ENCODE results near the gene SLC38A1. TPM values are rescaled to one million over a fixed set of nuclear protein-coding genes. Genes with fewer than 3 reads are reported as not detected.

SLC38A1 gene
- polyA plus RNA-seq, 1 of the 3 experiments (the other 2 are of a cell fraction), result 20.7 TPM

DNA sequence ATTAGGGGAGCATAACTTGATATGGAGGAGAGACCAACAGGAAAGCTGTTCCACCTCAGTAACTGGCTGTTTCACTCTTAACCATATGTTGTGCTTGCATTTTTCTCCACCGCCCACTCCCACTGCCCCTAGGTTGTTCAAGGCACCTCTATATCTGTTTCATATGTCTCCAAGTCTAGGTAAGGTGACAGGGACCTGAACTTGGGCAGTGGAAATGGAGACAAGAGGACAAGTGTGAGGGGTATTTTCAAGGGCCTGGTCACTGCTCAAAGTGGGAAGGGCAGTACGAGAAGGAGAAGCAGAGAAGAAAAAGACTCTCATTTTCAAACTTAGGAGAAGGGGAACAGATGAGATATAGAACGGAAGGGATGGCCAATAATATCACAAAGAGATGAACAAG lies 3.1 kb downstream of the SLC38A1 start (continued):
- TF ChIP-seq, protein P1, sequence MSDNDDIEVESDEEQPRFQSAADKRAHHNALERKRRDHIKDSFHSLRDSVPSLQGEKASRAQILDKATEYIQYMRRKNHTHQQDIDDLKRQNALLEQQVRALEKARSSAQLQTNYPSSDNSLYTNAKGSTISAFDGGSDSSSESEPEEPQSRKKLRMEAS (IDR thresholded peaks at IDR 0.05; ENCODE audit: low read depth), result no peak

DNA sequence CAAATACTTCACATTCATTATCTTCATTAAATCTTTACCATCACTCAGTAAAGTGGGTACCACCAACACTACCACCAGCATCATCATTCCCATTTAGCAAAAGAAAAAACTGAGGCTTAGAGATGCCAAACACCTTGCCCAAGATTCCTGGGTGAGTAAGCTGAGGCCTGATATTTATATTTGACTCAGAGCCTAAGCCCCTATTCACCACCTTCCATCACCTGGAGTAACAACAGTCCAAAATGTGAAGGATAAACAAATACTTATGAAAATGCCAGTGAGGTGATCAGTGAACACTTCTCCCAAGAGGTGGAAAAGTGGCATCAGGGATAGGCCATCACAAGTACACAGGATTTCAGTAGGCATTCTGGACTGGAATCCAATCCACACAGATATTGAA lies 3.7 kb downstream of the SLC38A1 start:
- Histone ChIP-seq H3F3A (replicated peaks; ENCODE audit: insufficient read depth) (peaks cover 7% of the 10 kb centered on the region), H3K9ac (no peak overlapping the region), H2AFZ (ENCODE audit: low read depth) (no peak overlapping the region), H3K9me3 (no peaks in the 10 kb centered on the region), H3K4me2 (peak overlapping the region; percentile 85), H3K9me2 (no peaks in the 10 kb centered on the region), H3K79me2 (ENCODE audit: insufficient read depth) (peaks cover 83% of the 10 kb centered on the region), H3K4me3 (ENCODE audit: low read depth in 2 of 2, low read length in 1 of 2) (peak overlapping the region in 1 of 2 experiments; percentile 24; a peak in 2 of 4 replicates), H3K27ac (ENCODE audit: low read depth in 2 of 2, low read length in 1 of 2) (0 out of 4 replicates have a peak overlapping the region, but pooled peaks of 1 of the 2 experiments have one; percentile 8), H4K20me1 (ENCODE audit: insufficient read depth) (peaks cover 54% of the 10 kb centered on the region), H3K36me3 (replicated peaks in 1 of 2; ENCODE audit: control insufficient read depth in 1 of 2, insufficient read depth in 2 of 2, low read length in 1 of 2) (peaks cover 4 to 5% of the 10 kb centered on the region in 2 experiments), H3K4me1 (ENCODE audit: control insufficient read depth in 1 of 2, insufficient read depth in 2 of 2, low read depth in 1 of 2, low read length in 1 of 2) (peaks cover 33 to 35% of the 10 kb centered on the region in 2 experiments; a peak in 3 of 4 replicates), H3K27me3 (ENCODE audit: insufficient read depth) (no peaks in the 10 kb centered on the region)
- TF ChIP-seq TEAD4 (IDR thresholded peaks at IDR 0.05; ENCODE audit: borderline replicate concordance, insufficient read depth) (no peak), TCF12 (IDR thresholded peaks at IDR 0.05) (no peak), JUND (IDR thresholded peaks at IDR 0.05) (no peak), MXI1 (IDR thresholded peaks at IDR 0.05; ENCODE audit: low read depth, low read length) (no peak), NRF1 (IDR thresholded peaks at IDR 0.05; ENCODE audit: low read depth, low read length) (no peak), RAD21 (IDR thresholded peaks at IDR 0.05; ENCODE audit: low read length) (no peak), TAF1 (IDR thresholded peaks at IDR 0.05; ENCODE audit: borderline replicate concordance, low read depth, low read length) (no peak)
- POLR2A ChIA-PET, result no interaction called here
- CTCF ChIA-PET, result no interaction called here
- no peak for DNase-seq

DNA sequence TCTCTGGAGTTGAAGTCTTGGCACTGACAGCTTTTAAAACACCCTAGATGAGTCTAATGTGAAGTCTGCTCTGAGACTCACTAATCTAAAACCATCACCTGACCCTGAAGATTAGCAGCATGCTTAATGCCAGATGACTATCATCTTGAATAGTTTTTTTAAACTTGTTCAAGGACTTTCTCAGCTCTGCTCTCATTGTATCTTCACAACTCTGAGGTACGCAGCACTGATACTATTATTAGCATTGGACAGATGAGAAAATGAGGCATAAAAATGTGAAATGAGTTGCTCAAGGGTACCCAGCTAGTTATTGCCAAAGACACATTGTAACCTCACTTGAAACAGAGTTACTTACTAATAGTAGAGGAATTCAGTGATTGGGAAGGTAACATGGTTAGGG lies 4.8 kb downstream of the SLC38A1 start:
- Histone ChIP-seq H3K9ac (no peak overlapping the region), H2AFZ (ENCODE audit: low read depth) (no peak overlapping the region), H3K27ac (ENCODE audit: low read depth in 2 of 2, low read length in 1 of 2) (peak overlapping the region in 1 of 2 experiments; percentile 47; a peak in 2 of 4 replicates), H3K9me2 (no peaks in the 10 kb centered on the region), H3K79me2 (ENCODE audit: insufficient read depth) (peaks cover 94% of the 10 kb centered on the region), H4K20me1 (ENCODE audit: insufficient read depth) (peaks cover 61% of the 10 kb centered on the region), H3K4me1 (ENCODE audit: control insufficient read depth in 1 of 2, insufficient read depth in 2 of 2, low read depth in 1 of 2, low read length in 1 of 2) (peaks cover 31 to 34% of the 10 kb centered on the region in 2 experiments; a peak in 3 of 4 replicates), H3K36me3 (replicated peaks in 1 of 2; ENCODE audit: control insufficient read depth in 1 of 2, insufficient read depth in 2 of 2, low read length in 1 of 2) (peaks cover 4 to 5% of the 10 kb centered on the region in 2 experiments), H3F3A (replicated peaks; ENCODE audit: insufficient read depth) (peaks cover 11% of the 10 kb centered on the region), H3K9me3 (no peaks in the 10 kb centered on the region), H3K4me2 (0 out of 2 replicates have a peak overlapping the region, but pooled peaks have one; percentile 31), H3K4me3 (ENCODE audit: low read depth in 2 of 2, low read length in 1 of 2) (no peak overlapping the region), H3K27me3 (ENCODE audit: insufficient read depth) (no peaks in the 10 kb centered on the region)
- DNase-seq, result no peak
- TF ChIP-seq TEAD4 (IDR thresholded peaks at IDR 0.05; ENCODE audit: borderline replicate concordance, insufficient read depth), result no peak
- no peak for TF ChIP-seq EP300 (IDR thresholded peaks at IDR 0.05; ENCODE audit: borderline replicate concordance in 1 of 2, low read depth in 1 of 2, low read length in 1 of 2)
- TF ChIP-seq, protein P1 (IDR thresholded peaks at IDR 0.05; ENCODE audit: low read depth), result no peak
- no peak for TF ChIP-seq NFIC (IDR thresholded peaks at IDR 0.05; ENCODE audit: borderline replicate concordance)
- no peak for TF ChIP-seq FOSL2 (IDR thresholded peaks at IDR 0.05; ENCODE audit: borderline replicate concordance, low read depth)
- no peak for TF ChIP-seq SIN3A (IDR thresholded peaks at IDR 0.05; ENCODE audit: borderline replicate concordance, low read depth, low read length)
- no peak for TF ChIP-seq POLR2AphosphoS5 (IDR thresholded peaks at IDR 0.05; ENCODE audit: low read depth, low read length)
- ChIA-PET CTCF (interaction anchor here (1.4 to 1.8 kb wide), 4 partner anchors 14 to 110 kb away, joined by 4 to 8 read pairs (median 5); no protein-coding TSS in a partner anchor), POLR2A (no interaction called here)
- WGBS (ENCODE audit: low lambda C conversion rate), result 21% methylated on average over 1 of the region's 1 CpG

All from SK-N-SH (cell line).